ENCODE data around the gene IARS1. TPM values are rescaled to one million over a fixed set of nuclear protein-coding genes. Genes with fewer than 3 reads are reported as not detected.

The IARS1 gene
- 269 TPM for total RNA-seq

DNA sequence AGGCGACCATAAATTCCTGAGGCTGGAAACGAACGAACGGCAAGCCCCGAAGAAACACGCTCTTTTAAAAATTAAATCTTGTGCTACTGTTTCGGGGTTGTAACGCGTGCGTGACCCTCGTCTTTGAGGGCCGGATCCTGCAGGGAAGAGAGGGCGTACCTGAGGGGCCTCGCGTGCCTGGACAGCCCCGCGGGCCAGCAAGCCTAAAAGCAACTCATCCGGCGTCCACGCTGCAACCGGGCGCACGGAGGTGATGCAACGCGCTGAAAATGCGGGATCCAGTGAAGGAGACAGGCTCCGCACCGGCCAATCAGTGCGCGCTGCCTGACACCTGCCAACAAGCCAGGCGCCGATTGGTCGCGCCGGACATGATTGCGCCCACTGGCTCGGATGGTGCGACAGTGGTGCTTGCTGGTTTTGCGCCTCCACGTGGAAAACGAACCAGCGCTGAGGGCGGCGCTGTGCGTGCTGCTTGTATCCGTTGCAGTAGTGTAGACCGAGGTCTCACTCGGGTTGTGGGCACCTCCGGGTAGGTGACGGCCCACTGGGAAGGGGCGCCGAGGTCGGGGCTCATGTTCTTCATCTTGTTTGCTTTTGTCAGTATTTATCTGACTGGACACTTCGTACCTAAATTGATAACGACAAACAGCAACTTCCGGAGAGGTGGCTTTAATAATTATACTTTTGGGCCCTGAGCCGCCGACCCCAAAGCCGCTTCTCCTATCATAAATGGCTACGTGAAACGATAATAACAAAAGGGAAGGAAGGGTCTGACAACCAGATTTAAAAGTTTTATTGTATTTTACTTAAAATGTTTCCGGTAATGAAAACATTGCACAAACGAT, at the start of gene IARS1:
IARS1 (minus strand) TSS at position 246 of the 845 bp plus-strand sequence. CDS start 4,278 bp downstream, outside the sequence.
- peak; percentile 99 for DNase-seq (ENCODE audit: low spot score)

DNA sequence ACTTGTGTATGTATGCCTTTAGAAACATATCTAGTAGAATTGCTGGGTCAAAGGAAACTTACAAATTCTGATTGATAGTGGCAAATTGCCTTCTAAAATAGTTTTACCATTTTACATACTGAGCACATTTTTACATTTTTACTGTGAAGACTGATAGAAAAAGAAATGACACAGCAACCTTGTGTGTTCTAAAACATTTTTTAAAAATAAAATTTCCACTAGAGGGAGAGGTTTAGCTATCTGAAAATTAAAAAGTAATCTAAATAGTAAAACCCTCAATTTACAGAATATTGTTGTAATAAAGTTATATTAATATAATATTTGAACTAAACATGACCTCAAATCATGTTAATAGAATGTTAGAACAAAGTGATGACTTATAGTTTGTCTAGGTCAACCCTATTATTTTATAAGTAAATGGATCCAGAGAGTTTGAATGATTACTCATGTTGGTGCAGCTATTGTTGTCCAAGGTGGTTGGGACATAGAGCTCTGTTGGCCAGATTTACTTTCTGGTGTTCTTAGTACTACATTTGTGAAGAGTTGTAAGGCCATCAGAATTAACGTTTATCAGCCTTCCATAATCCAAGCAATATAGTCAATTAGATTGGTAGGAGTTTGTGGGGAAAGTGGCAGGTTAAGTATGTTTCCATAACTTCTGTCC, 49.5 kb upstream of the IARS1 start:
- DNase-seq (ENCODE audit: low spot score) = no peak

DNA sequence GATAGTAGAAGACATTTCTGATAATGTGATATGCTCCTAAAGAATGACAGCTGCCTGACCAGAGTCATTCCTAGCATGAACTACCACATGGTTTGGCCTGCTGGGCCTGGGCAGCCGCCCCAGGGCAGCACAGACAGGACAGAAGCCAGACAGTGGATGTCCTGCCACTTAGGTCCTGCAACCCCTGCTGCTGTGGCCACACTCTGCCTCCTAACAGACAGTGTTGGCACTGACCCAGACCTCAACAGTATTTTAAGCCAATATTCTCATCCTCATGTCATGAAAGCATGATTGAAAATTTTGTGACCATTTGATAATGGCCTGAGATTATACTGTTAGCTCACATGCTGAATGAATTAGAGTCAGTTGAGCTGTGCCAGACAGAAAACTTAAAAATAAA, 48.1 kb upstream of the IARS1 start:
- DNase-seq (ENCODE audit: low spot score) = no peak

DNA sequence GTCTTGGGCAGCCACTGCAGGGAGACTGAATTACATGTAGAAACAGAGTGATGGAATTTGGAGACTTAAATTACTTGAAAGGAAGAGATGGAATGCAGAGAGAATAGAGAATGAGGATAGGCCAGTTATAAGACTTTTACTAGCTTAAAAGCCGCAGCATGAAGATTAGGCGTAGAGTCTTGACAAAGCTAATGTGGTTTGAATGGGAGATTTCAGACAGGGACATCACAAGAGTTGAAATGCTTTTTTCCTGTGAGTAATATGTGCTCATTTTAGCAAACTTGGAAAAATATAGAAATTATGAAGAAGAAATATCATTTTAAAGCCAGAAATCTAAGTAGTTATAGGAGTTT, 39.8 kb upstream of the IARS1 start:
- DNase-seq (ENCODE audit: low spot score) = no peak

DNA sequence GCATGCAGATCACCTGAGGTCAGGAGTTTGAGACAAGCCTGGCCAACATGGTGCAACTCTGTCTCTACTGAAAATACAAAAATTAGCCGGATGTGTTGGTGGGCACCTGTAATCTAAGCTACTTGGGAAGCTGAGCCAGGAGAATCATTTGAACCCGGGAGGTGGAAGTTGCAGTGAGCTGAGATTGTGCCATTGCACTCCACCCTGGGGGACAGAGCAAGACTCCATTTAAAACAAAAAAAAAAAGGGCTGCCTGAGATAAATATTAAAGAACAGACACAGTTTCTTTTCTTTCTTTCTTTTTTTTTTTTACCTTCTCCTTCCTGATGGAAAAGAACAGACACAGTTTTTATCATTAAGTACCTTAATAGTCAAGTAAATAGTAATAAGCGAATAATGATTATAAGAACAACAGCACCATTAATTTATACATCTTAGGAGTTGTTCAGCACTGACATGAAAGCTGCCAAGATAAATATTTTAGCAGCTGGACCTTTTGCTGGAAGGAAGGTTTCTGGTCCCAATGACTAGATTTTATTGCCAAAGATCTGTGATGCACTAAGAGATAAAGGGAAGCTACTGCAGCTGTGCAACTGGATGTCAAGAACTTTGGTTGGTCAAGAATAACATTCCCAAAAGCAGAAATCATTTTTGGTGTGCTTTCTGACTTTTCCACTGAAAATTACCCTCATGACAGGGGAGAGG, 39.2 kb upstream of the IARS1 start:
- DNase-seq (ENCODE audit: low spot score) = no peak

DNA sequence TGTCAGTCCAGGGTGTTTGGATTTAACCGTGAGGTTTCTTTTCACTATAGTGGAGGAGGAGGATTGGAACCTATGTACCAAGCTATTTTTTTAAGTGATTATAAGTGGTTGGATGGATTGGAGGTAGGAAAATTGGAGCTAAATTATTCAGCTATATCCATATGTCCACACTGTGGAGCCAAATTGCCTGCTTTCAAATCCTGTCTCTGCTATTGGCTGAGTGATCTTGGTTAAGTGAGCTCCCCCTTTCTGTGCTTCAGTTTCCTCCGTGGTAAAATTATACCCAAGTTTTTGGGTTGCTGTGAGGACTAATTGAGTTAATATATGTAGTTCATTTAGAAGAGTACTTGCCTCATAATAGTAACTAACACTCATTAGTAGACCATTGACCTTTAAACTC, 34.7 kb upstream of the IARS1 start:
- DNase-seq (ENCODE audit: low spot score) = no peak

DNA sequence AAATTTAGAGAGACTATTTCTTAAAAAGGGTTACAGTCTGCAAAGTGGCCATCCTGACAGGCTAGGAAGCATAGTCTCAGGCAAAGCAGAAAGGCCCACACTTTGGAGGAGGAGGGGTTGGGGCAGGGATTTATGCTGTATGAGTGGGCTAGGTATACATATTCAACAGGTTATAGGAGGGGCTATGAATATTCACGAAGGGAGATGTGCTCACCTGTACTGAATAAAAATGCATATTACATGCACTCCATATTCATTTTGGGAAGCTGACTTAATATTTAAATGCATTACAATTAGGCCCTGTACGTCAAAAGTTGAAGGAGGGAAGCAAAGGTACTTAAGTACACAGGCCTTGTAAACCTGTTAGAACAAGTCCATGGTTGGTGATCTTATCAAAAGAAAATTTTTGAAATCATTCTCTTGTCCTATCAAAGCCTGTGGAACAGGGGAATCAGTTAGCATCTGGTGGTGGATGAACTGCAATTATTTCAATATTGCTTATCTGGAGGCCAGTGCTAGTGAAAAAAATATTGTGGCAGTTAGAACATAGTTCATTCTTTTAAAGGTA, 33.9 kb upstream of the IARS1 start:
- DNase-seq (ENCODE audit: low spot score) = no peak

DNA sequence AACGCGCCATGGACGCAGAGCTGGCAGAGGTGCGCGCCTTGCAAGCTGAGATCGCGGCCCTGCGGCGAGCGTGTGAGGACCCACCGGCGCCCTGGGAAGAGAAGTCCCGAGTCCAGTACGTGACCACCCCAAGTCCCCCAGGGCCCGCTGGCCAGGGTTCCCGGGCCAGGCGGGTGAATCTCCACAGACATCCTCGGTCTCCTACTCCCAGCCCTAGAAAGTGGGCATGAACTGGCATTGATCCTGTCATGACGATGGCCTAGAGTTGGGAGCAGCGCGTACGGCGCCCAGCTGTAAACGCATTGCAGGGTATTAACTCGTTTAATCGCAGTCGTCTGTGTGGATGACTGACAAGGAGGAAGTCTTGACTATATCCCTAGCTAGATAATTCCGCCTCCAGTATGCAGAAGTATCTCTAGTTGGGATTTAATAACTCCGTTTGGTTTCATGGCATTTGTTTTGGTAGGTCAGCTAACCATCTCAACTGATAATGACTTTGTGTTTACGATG, 32.5 kb upstream of the IARS1 start:
- no peak for DNase-seq (ENCODE audit: low spot score)

DNA sequence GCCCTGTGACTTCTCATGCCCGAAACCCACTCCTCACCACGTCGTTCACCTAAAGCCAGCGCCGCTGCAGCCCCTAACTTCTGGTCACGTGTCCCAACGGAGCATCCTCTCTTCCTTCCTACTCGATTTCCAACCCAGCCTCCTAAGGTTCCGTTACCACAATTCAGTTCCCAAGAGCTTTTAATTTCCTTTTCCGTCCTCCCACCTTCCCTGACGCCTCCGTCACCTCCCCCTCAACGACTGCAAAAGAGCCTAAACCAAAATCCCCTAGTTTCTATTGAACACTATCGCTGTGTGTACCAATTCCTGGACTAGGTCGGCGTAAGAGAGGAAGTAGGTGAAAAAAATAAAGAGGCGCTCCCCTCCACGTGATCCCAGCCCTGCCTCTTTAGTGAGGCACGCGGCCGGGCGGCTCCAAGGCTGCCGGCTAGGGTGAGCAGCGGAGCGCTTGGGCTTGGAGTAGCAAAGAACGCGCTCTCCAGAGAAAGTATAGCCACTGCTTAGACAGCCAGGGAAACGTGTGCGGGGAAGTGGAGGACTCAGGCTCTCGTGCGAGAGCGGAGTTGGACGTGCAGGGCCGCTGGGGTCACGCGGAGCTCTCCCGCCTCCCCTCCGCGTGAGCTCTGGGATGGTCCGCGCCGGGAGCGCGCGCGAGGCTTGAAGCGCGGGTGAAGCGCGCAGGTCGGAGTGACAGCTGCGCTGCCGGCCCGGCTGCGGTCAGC, 31.9 kb upstream of the IARS1 start, which contains the start of the genes CENPP and NOL8:
CENPP (plus strand) TSS at position 685 of the 722 bp plus-strand sequence.
NOL8 (minus strand) TSS at position 82 of the 722 bp plus-strand sequence. CDS start 1,189 bp downstream, outside the sequence.
- DNase-seq (ENCODE audit: low spot score) = peak; percentile 87

DNA sequence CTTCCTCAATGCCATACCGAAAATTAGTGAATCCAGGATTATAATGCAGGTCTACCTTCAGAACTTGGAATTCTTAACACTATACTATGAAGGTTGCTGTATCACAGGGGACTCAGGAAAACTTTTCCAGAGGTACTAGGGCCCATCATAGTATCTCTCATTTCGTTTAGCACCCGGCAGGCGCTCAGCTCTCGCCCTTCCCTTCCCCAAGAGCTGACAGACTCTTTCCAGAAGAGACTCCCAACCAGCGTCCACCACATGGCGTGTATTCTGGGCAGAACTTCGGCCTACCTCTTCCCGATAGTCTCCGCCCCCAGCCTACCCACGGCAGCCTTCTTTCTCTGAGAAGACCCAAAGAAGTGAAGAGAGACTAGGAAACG, 31.4 kb upstream of the IARS1 start:
- no peak for DNase-seq (ENCODE audit: low spot score)

DNA sequence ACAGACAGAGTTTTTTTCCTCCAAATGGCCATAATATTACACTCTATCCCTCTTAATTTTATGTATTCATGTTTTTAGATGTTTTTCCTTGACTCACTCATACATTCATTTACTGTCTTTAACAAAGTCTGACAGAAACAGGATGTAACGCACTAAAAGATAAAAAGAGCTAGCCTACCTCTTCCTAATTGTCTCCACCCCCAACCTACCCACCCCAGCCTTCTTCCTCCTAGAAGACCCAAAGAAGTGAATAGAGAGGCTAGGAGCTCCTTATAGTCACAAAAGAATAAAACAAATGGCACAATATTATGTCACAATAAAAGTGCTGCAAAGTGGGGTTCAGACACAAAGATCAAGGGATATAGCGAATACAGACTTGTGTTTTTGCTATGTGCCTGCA, 30.9 kb upstream of the IARS1 start:
- no peak for DNase-seq (ENCODE audit: low spot score)

DNA sequence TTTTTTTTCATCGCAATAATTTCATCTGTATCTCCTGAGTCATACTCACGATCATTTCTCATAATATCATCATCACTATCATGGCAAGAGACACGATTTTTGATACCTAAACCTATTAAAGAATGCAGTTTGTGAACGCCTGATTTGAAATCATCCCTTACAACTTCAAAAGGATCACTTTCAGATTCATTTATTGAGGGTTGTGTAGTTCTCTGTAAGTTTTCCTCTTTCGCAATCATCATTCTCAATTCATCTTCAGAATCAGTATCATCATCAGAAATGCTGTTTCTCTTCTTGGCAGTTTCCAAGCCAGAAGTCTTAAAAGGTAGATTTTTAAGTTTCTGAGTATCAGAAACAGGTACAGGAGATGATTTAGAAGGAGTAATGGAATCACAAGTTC, 22.0 kb upstream of the IARS1 start:
- DNase-seq (ENCODE audit: low spot score) = no peak

DNA sequence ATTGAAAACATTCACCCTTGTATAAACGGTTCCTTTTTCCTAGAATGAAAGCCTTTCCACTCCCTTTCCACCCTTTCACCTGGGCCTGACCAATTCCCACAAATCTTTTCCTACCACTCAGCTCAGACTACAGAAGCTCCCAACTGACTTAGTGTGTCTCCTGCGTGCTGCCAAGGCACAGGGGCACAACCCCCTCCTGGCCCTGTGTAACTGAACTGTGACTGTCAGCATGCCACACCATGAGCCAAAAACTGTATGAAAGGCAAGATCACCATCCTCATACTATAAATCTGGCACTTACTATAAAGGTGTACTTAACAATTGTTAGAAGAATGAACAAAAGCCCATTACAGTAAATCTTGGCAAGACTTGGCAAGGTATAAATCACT, 20.1 kb upstream of the IARS1 start:
- no peak for DNase-seq (ENCODE audit: low spot score)

DNA sequence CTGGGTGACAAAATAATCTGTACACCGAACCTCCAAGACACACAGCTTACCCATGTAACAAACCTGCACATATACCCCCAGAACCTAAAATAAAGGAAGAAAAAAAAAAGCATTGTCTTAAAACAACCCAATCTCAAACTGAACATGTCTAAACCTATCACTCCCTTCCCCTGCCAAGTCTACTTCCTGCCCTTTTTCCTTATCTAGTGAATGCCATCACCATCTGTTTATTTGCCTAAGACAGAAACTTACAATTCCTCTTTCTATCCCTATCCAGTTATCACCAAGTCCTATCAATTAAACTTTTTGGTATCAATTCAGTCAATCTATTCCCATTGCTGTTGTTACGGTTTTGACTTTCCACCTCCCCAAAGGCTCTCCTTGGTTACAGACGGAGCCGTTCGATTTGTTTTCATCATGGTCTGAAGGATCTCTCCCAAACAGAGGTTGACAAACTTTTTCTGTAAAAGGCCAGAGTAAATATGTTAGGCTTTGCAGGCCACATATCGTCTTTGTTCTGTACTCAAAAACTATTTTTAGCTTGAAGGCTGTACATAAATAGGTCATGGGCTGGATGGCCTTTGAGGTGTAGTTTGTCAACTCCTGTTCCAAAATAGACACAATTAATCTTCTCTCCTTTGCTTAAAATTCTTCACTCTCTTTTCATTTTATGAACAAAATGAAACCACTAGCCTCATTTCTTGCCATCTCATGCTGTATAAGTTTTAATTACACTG, 19.6 kb upstream of the IARS1 start:
- no peak for DNase-seq (ENCODE audit: low spot score)

DNA sequence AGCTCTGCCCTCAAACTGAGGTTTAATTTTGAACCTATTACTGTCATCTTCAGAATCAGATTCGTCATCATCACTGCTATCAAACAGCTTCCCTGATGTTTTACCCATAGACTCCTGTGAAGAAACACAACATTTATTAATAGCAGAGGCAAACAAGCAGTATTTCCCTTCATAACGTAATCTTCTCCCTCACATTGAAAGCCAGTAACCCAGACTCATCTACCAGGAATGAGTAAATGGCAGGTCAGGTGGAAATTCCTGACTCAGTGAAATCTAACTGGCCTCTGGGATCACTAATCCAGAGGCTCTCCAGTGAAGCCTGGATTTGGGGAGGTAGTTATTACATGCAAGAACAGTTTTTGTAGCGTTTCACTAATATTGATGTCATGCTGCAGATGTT, 17.1 kb upstream of the IARS1 start:
- DNase-seq (ENCODE audit: low spot score) = no peak

DNA sequence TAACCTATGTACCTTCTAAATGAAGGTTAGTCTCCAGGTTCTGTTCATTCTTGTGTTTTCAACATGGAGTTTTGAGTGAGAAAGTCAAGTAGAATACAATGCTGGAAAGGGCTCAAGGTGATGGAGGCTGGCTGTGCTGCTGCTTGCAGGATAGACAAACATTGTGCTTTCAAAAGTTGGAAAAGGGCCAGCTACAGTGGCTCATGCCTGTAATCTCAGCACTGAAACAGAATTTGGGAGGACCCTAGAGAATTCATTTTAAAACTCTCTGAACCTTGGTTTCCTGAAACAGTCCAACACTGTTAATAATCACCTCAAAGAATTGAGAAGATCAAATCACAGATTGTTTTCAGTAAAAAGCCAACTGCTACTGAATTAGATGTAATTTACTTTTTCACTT, 15.4 kb upstream of the IARS1 start:
- DNase-seq (ENCODE audit: low spot score) = no peak

DNA sequence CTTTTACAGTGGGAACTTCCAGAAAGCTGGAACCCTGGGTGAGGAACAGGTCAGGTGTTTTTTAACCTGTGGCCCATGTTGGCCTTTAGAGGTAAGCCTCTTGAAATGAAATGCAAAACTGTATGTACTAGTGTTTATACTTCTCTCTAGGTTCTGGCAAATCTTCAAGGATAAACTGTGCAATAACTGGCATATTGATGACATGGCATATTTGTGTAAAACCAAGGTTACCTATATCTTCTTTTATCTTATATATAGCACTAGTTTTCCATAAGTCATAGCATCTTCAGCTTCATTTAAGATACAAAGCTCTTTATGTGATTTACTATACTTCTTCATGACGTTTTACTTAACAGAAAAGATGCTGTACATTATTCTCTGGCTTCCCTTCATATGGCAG, 7.4 kb upstream of the IARS1 start:
- no peak for DNase-seq (ENCODE audit: low spot score)

DNA sequence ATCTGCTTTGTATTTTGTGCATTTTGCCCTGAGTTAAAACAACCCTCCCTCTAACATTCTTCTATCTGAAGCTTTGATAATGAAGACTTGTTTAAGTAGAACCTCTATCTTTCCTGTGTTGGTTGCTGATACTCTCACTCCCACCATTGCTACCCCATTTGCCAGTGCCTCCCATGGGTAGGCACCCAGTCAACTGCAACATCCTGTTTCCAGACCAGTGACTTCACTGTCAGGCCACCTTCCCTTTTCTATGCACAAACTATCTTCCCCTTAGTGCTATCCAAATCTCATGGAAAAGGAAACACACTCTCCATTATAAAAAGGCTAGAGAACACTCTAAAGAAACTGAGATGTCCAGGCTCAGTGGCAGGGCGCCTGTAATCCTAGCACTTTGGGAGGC, 5.6 kb upstream of the IARS1 start:
- no peak for DNase-seq (ENCODE audit: low spot score)

DNA sequence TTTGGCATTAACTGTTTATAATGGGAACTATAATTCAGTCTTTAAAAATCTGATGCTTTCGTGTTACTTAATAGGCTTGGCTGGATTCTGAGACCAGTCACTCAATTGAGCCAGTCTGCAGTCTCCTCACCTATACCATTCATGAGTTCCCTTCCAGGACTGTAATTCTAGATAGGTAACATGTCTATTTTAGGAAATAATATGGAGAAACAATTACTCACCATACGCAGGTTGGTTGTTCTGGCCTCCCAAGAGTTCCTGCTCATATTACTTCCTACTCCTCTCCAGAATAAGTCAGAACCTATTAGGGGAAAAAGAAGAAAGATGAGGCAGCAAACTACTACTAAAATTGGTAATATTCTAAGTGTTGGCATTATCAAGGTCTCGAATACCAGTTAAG, 4.5 kb upstream of the IARS1 start:
- no peak for DNase-seq (ENCODE audit: low spot score)

DNA sequence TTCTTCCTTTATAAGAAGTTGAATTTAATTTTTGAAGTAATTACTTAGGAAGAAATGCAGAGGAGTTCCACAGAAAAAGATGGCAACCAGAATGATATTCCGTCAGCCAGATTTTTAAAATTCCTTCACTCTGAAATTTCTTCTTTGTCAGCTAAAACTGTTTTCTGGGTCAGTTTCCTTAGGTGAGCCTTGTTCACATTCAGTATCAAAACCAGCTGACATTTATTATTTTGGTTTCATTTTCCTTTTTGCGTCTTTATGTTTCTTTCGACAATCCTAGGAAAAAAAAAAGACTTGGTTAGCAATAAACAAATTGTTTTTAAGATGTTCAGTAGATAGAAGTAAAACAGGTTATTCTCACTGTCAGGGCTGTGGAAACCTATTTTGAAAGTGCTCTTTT, 4.1 kb upstream of the IARS1 start:
- DNase-seq (ENCODE audit: low spot score) = no peak

DNA sequence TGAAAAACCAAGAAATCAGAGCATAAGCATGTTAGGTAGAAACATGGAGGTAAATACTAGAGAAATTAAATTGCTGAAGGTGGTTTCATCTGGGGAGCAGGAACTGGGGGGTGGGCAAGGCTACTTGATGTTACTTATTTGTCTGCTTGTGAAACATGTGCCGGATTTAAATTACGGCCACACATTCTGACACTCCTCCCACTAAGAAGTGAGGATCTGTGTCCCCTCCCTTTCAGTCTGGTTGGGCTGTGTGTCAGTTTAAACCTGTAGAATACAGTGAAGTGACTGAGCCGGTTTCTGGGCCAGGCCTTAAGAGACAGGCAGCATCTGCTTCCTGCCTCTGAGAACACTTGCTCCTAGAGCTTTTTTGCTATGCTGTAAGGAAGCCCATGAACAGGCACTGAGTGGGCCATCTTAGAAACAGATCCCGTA, 2.3 kb upstream of the IARS1 start:
- DNase-seq (ENCODE audit: low spot score) = peak; percentile 46
